ENCODE measurements around the gene IRAK2.

- TF ChIP-seq TCF4 (CRISPR knock-in tag; IDR thresholded peaks at IDR 0.05; ENCODE audit: borderline replicate concordance) (no peak), ARNTL (CRISPR knock-in tag; IDR thresholded peaks at IDR 0.05; ENCODE audit: borderline replicate concordance, low read depth) (no peak), PPARA (CRISPR knock-in tag; IDR thresholded peaks at IDR 0.05; ENCODE audit: borderline replicate concordance) (no peak)
These were observed 9.1 kb upstream of the IRAK2 start for GRCh38 chr3:10155658-10156057.

Measured in SK-N-SH treated with all-trans-retinoic acid at 6 μM for 48 hours (cell line).